Measurements from ENCODE around the gene UGT1A7.
"Not testable (repeated sequence)": the region's sequence is repeated elsewhere in the genome, so short reads cannot be mapped to it uniquely, and the experiment has no call there.

Gene UGT1A7

GRCh38 chr2:233712611-233713261 lies 31.0 kb downstream of the UGT1A7 start, which contains the start of gene UGT1A5:
Gene UGT1A5 (plus strand): TSS chr2:233712907. CDS start chr2:233712992, 85 bp downstream.
- Mint-ChIP-seq H3K27ac (no peak within 1 kb of the TSS), H3K4me1 (ENCODE audit: low read depth) (no peaks in the 10 kb centered on the region), H3K27me3 (peaks cover 10% of the 10 kb centered on the region), H3K9me3 (ENCODE audit: low read depth) (no peaks in the 10 kb centered on the region), H3K4me3 (no peak within 1 kb of the TSS), H3K36me3 (no peaks in the 10 kb centered on the region)

DNA sequence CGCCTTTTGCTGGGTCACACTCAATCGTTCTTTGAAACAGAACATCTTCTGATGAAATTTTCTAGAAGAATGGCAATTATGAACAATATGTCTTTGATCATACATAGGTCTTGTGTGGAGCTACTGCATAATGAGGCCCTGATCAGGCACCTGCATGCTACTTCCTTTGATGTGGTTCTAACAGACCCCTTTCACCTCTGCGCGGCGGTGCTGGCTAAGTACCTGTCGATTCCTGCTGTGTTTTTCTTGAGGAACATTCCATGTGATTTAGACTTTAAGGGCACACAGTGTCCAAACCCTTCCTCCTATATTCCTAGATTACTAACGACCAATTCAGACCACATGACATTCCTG lies 31.5 kb downstream of the UGT1A7 start:
- no peaks in the 10 kb centered on the region for H3K9me3 Mint-ChIP-seq (ENCODE audit: low read depth)
- H3K27me3 Mint-ChIP-seq: peaks cover 10% of the 10 kb centered on the region
- H3K4me1 Mint-ChIP-seq (ENCODE audit: low read depth): no peaks in the 10 kb centered on the region
- H3K36me3 Mint-ChIP-seq: no peaks in the 10 kb centered on the region
- H3K4me3 Mint-ChIP-seq: no peak overlapping the region
- H3K27ac Mint-ChIP-seq: no peak overlapping the region

GRCh38 chr2:233714121-233714520 lies 32.4 kb downstream of the UGT1A7 start:
- H3K4me3 Mint-ChIP-seq: no peak overlapping the region
- no peak overlapping the region for H3K27ac Mint-ChIP-seq
- H3K36me3 Mint-ChIP-seq: no peaks in the 10 kb centered on the region
- no peaks in the 10 kb centered on the region for H3K9me3 Mint-ChIP-seq (ENCODE audit: low read depth)
- H3K27me3 Mint-ChIP-seq: peaks cover 10% of the 10 kb centered on the region
- H3K4me1 Mint-ChIP-seq (ENCODE audit: low read depth): no peaks in the 10 kb centered on the region

DNA sequence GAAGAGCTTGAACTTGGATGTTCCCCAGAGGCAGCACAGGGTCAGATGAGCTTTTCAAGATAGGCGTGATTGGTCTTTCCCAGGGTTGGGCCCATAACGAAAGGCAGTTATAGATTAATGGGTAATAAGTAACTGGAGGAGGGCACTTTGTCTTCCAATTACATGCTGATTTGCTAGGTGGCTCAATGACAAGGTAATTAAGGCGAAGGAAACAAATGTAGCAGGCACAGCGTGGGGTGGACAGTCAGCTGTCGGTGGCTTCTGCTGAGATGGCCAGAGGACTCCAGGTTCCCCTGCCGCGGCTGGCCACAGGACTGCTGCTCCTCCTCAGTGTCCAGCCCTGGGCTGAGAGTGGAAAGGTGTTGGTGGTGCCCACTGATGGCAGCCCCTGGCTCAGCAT lies 36.9 kb downstream of the UGT1A7 start, which contains the start of gene UGT1A4:
Gene UGT1A4 (plus strand): TSS at position 185 of the 400 bp plus-strand sequence. CDS start 85 bp downstream, at position 270.
- no peaks in the 10 kb centered on the region for H3K4me1 Mint-ChIP-seq (ENCODE audit: low read depth)
- H3K4me3 Mint-ChIP-seq: no peak within 1 kb of the TSS
- no peak within 1 kb of the TSS for H3K27ac Mint-ChIP-seq
- peaks cover 13% of the 10 kb centered on the region for H3K27me3 Mint-ChIP-seq
- H3K9me3 Mint-ChIP-seq (ENCODE audit: low read depth): no peaks in the 10 kb centered on the region
- H3K36me3 Mint-ChIP-seq: no peaks in the 10 kb centered on the region

DNA sequence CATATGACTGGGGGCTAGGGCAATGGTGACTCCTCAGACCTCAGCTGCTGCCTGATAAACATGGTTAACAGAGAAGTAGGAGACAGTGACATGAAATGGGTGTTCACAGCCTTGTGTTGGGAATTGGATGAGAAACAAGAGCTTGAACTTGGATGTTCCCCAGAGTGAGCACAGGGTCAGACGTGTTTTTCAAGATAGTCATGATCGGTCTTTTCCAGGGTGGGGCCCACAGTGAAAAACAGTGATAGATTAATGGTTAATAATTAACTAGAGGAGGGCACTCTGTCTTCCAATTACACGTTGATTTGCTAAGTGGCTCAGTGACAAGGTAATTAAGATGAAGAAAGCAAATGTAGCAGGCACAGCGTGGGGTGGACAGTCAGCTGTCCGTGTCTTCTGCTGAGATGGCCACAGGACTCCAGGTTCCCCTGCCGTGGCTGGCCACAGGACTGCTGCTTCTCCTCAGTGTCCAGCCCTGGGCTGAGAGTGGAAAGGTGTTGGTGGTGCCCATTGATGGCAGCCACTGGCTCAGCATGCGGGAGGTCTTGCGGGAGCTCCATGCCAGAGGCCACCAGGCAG lies 47.1 kb downstream of the UGT1A7 start, which contains the start of gene UGT1A3:
Gene UGT1A3 (plus strand): TSS at position 320 of the 579 bp plus-strand sequence. CDS start 85 bp downstream, at position 405.
- no peak within 1 kb of the TSS for H3K4me3 Mint-ChIP-seq
- H3K27me3 Mint-ChIP-seq: peaks cover 9% of the 10 kb centered on the region

DNA sequence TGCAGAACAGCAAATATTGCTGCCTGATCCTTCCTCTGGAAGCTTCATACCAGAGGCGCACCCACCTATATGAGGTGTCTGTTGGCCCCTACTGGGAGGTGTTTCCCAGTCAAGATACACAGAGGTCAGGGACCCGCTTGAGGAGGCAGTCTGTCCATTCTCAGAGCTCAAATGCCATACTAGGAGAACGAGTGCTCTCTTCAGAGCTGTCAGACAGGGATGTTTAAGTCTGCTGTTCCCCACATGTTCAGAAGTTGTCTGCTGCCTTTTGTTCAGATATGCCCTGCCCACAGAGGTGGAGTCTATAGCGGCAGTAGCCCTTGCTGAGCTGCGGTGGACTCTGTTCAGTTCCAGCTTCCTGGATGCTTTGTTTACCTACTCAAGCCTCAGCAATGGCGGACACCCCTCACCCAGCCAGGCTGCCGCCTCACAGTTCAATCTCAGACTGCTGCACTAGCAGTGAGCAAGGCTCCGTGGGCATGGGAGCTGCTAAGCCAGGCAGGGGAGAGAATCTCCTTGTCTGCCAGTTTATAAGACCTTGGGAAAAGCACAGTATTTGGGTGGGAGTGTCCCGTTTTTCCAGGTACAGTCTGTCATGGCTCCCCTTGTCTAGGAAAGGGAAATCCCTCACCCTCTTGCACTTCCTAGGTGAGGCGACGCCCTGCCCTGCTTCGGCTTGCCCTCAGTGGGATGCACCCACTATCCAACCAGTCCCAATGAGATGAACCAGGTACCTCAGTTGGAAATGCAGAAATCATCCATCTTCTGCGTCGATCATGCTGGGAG lies 55.4 kb downstream of the UGT1A7 start:
- H3K9me3 Mint-ChIP-seq (ENCODE audit: low read depth); H3K4me3 Mint-ChIP-seq; H3K4me1 Mint-ChIP-seq (ENCODE audit: low read depth); H3K27ac Mint-ChIP-seq; H3K36me3 Mint-ChIP-seq: not testable (repeated sequence)
- peaks cover 16% of the 10 kb centered on the region for H3K27me3 Mint-ChIP-seq

More for the DNA sequence above, 47.1 kb downstream of the UGT1A7 start, which contains the start of gene UGT1A3:
- Mint-ChIP-seq H3K36me3 (no peaks in the 10 kb centered on the region), H3K9me3 (ENCODE audit: low read depth) (no peaks in the 10 kb centered on the region), H3K27ac (no peak within 1 kb of the TSS), H3K4me1 (ENCODE audit: low read depth) (no peaks in the 10 kb centered on the region)

- Mint-ChIP-seq H3K4me3 (no peak overlapping the region), H3K27me3 (peaks cover 14% of the 10 kb centered on the region), H3K36me3 (no peaks in the 10 kb centered on the region), H3K4me1 (ENCODE audit: low read depth) (no peaks in the 10 kb centered on the region), H3K9me3 (ENCODE audit: low read depth) (no peaks in the 10 kb centered on the region), H3K27ac (no peak overlapping the region)
Measured at GRCh38 chr2:233740870-233741269, 59.2 kb downstream of the UGT1A7 start.

DNA sequence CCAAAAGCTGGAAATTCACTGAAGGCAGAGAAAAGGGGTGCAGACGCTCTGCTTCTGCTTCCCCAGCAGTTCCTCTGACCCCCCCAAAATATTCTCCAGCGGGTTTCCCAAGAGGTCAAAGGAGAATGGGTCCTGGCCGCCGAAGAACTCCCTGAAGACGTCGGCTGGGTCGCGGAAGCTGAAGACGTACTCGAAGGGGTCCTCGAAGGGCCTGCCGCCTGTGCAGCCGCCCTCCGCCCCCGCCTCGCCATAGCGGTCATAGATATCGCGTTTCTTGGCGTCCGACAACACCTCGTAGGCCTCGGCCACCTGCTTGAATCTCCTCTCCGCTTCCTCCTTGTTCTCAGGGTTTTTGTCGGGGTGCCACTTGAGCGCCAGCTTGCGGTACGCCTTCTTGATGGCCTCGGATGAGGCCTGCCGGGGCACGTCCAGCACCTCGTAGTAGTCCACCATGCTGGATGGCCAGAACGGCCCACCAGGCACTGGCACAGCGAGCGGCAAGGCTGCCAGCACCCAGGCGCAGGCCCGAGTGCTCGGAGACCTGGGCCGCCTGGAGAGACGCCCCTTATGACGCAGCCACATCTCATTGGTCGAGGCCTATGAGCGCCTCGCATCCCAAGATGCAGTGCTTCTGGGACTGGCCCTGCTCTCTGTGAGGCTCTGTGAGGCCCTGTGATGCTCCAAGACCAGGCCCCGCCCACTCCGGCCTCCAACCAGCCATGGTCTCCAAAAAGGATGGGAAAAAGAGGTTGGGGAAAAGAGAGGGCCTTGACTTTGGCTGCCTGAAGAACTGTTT lies 62.0 kb downstream of the UGT1A7 start:
- Mint-ChIP-seq H3K9me3 (ENCODE audit: low read depth) (no peaks in the 10 kb centered on the region), H3K27me3 (peaks cover 14% of the 10 kb centered on the region), H3K4me3 (no peak overlapping the region), H3K27ac (no peak overlapping the region), H3K36me3 (no peaks in the 10 kb centered on the region), H3K4me1 (ENCODE audit: low read depth) (no peaks in the 10 kb centered on the region)

- H3K27me3 Mint-ChIP-seq: peaks cover 14% of the 10 kb centered on the region
- no peaks in the 10 kb centered on the region for H3K4me1 Mint-ChIP-seq (ENCODE audit: low read depth)
- no peak overlapping the region for H3K27ac Mint-ChIP-seq
Measured at GRCh38 chr2:233745073-233745755, 63.5 kb downstream of the UGT1A7 start.

GRCh38 chr2:233745838-233746237 lies 64.1 kb downstream of the UGT1A7 start:
- H3K4me3 Mint-ChIP-seq; H3K9me3 Mint-ChIP-seq (ENCODE audit: low read depth); H3K4me1 Mint-ChIP-seq (ENCODE audit: low read depth); H3K36me3 Mint-ChIP-seq; H3K27ac Mint-ChIP-seq: not testable (repeated sequence)
- peaks cover 14% of the 10 kb centered on the region for H3K27me3 Mint-ChIP-seq

More at GRCh38 chr2:233745073-233745755, 63.5 kb downstream of the UGT1A7 start:
- H3K4me3 Mint-ChIP-seq: no peak overlapping the region
- H3K9me3 Mint-ChIP-seq (ENCODE audit: low read depth): peaks cover 5% of the 10 kb centered on the region
- H3K36me3 Mint-ChIP-seq: no peaks in the 10 kb centered on the region

GRCh38 chr2:233746475-233747282 lies 65.0 kb downstream of the UGT1A7 start:
- no peak overlapping the region for H3K4me3 Mint-ChIP-seq
- H3K9me3 Mint-ChIP-seq (ENCODE audit: low read depth): peaks cover 8% of the 10 kb centered on the region
- no peak overlapping the region for H3K27ac Mint-ChIP-seq
- H3K36me3 Mint-ChIP-seq: peaks cover 2% of the 10 kb centered on the region
- H3K27me3 Mint-ChIP-seq: peaks cover 14% of the 10 kb centered on the region
- no peaks in the 10 kb centered on the region for H3K4me1 Mint-ChIP-seq (ENCODE audit: low read depth)

DNA sequence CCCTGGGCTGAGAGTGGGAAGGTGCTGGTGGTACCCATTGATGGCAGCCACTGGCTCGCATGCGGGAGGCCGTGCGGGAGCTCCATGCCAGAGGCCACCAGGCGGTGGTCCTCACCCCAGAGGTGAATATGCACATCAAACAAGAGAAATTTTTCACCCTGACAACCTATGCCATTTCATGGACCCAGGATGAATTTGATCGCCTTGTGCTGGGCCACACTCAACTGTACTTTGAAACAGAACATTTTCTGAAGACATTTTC lies 65.5 kb downstream of the UGT1A7 start:
- peaks cover 10% of the 10 kb centered on the region for H3K9me3 Mint-ChIP-seq (ENCODE audit: low read depth)
- peaks cover 16% of the 10 kb centered on the region for H3K27me3 Mint-ChIP-seq
- H3K4me1 Mint-ChIP-seq (ENCODE audit: low read depth): no peaks in the 10 kb centered on the region
- H3K4me3 Mint-ChIP-seq: no peak overlapping the region
- H3K36me3 Mint-ChIP-seq: peaks cover 2% of the 10 kb centered on the region
- no peak overlapping the region for H3K27ac Mint-ChIP-seq

DNA sequence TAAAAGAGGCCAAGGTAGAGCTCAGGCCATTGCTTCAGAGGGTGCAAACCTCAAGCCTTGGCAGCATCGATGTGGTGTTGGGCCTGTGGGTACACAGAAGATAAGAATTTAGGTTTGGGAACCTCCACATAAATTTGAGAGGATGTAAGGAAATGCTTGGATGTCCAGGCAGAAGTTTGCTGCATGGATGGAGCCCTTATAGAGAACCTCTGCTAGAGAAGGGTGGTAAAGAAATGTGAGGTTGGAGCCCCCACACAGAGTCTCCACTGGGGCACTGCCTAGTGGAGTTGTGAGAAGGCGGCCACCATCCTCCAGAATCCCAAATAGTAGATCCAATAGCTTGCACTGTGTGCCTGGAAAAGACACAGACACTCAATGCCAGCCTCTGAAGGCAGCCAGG lies 69.0 kb downstream of the UGT1A7 start:
- H3K27ac Mint-ChIP-seq; H3K9me3 Mint-ChIP-seq (ENCODE audit: low read depth); H3K4me3 Mint-ChIP-seq; H3K4me1 Mint-ChIP-seq (ENCODE audit: low read depth); H3K36me3 Mint-ChIP-seq: not testable (repeated sequence)
- H3K27me3 Mint-ChIP-seq: peaks cover 15% of the 10 kb centered on the region

Measured in activated naive CD8-positive, alpha-beta T cell (primary cell).